Smooth muscle cell (in vitro differentiated cells): ENCODE results near the gene TKTL1. TPM values are rescaled to one million over a fixed set of nuclear protein-coding genes. Genes with fewer than 3 reads are reported as not detected.

ENCODE experiments used
- DNase-seq: peaks from one replicate; lab custom pipeline; 2025; ENCODE audit not compliant: unreplicated experiment; lab: John Stamatoyannopoulos, UW
- H2AFZ ChIP-seq: fragments of 200-600 bp; sonication (generic); 2 replicates; pipeline ENCODE4 v1.6.0; 2016; ENCODE audit warnings: antibody characterized with exemption, low read depth, mild to moderate bottlenecking
- H3F3A ChIP-seq: fragments of 200-600 bp; sonication (generic); 2 replicates; pipeline ENCODE4 v1.6.0; 2017; ENCODE audit warnings: antibody characterized with exemption, low read depth
- H3K27ac ChIP-seq: fragments of 200-600 bp; sonication (generic); 2 replicates; pipeline ENCODE4 v1.5.1; 2016; ENCODE audit warnings: low read depth, mild to moderate bottlenecking
- H3K27me3 ChIP-seq: fragments of 200-600 bp; sonication (generic); 2 replicates; pipeline ENCODE4 v1.6.1; 2016; ENCODE audit warnings: low read depth, mild to moderate bottlenecking
- H3K36me3 ChIP-seq: fragments of 200-600 bp; sonication (generic); 2 replicates; pipeline ENCODE4 v1.5.1; 2016; ENCODE audit warnings: low read depth
- H3K4me1 ChIP-seq: fragments of 200-600 bp; sonication (generic); 2 replicates; pipeline ENCODE4 v1.5.1; 2016; ENCODE audit warnings: low read depth
- H3K4me2 ChIP-seq: fragments of 200-600 bp; sonication (generic); 2 replicates; pipeline ENCODE4 v1.6.0; 2016; ENCODE audit warnings: mild to moderate bottlenecking
- H3K4me3 ChIP-seq: fragments of 200-600 bp; sonication (generic); 2 replicates; pipeline ENCODE4 v1.5.1; 2016; ENCODE audit warnings: mild to moderate bottlenecking
- H3K79me2 ChIP-seq: fragments of 200-600 bp; sonication (generic); 2 replicates; pipeline ENCODE4 v1.6.0; 2016; ENCODE audit warnings: low read depth, mild to moderate bottlenecking
- H3K9ac ChIP-seq: fragments of 200-600 bp; sonication (generic); 2 replicates; pipeline ENCODE4 v1.6.0; 2016; ENCODE audit warnings: low read depth
- H3K9me3 ChIP-seq: fragments of 200-600 bp; sonication (generic); replicated peaks from 2 replicates; pipeline ENCODE4 v1.5.1; 2016; ENCODE audit warnings: low read depth
- H4K20me1 ChIP-seq: fragments of 200-600 bp; sonication (generic); 2 replicates; pipeline ENCODE4 v1.6.0; 2016; ENCODE audit warnings: low read depth
- WGBS: methylation state at CpG from one replicate; pipeline ENCODE4 v1.1.7; 2016; ENCODE audit warnings: low lambda C conversion rate; 5-methylcytosine and 5-hydroxymethylcytosine counted together
- polyA plus RNA-seq: library from polyadenylated mRNA; unstranded; fragments of >200 nt; fragmentation: Nextera tagmentation; extraction: Ambion mirVana; gene quantifications from 2 replicates; pipeline ENCODE4 v1.2.1, GENCODE V29; 2016
- total RNA-seq: library from RNA; depleted of rRNA; stranded (reverse); fragments of >200 nt; gene quantifications from 2 replicates; pipeline ENCODE4 v1.2.3, GENCODE V29; 2014
- TF ChIP-seq, protein P1 (sequence below): fragments of 200-600 bp; sonication (generic); IDR thresholded peaks from 2 replicates; pipeline ENCODE4 v1.5.1; 2017; ENCODE audit warnings: borderline replicate concordance, mild to moderate bottlenecking, antibody characterized with exemption; ENCODE audit not compliant: insufficient read depth, poor library complexity, severe bottlenecking

TKTL1 gene
- total and polyA plus RNA-seq, 2 experiments from 2014 or later, result not detected

DNA sequence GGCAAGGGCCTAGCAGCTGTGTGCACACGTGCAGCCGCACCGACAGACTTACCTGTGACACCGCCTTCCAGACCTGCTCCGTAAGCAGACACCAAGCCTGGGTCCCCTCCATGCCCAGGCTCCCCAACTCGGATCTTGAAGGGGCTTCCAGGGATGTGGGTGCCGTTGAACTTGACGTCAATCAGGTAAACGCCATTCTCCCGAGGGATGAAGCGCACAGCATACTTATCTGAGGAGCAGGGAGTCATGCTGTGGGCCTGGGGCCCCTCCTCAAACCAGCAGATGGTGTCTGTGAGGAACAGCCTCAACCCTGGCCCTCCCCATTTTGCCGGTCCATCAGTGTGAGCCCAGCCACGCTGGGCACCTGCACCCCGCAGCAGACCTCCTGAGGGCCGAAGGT lies 54.4 kb downstream of the TKTL1 start:
- Histone ChIP-seq H3K9ac (no peak overlapping the region), H3F3A (no peaks in the 10 kb centered on the region), H3K27ac (no peak overlapping the region), H3K79me2 (no peaks in the 10 kb centered on the region), H3K4me3 (no peak overlapping the region), H3K36me3 (no peaks in the 10 kb centered on the region), H3K4me2 (no peak overlapping the region), H3K27me3 (no peaks in the 10 kb centered on the region), H4K20me1 (peaks cover 79% of the 10 kb centered on the region), H3K9me3 (no peaks in the 10 kb centered on the region), H3K4me1 (no peaks in the 10 kb centered on the region), H2AFZ (no peak overlapping the region)
- TF ChIP-seq, protein P1, sequence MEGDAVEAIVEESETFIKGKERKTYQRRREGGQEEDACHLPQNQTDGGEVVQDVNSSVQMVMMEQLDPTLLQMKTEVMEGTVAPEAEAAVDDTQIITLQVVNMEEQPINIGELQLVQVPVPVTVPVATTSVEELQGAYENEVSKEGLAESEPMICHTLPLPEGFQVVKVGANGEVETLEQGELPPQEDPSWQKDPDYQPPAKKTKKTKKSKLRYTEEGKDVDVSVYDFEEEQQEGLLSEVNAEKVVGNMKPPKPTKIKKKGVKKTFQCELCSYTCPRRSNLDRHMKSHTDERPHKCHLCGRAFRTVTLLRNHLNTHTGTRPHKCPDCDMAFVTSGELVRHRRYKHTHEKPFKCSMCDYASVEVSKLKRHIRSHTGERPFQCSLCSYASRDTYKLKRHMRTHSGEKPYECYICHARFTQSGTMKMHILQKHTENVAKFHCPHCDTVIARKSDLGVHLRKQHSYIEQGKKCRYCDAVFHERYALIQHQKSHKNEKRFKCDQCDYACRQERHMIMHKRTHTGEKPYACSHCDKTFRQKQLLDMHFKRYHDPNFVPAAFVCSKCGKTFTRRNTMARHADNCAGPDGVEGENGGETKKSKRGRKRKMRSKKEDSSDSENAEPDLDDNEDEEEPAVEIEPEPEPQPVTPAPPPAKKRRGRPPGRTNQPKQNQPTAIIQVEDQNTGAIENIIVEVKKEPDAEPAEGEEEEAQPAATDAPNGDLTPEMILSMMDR, result no peak
- 91% methylated on average over 15 of the region's 15 CpGs for WGBS
- no peak for DNase-seq

DNA sequence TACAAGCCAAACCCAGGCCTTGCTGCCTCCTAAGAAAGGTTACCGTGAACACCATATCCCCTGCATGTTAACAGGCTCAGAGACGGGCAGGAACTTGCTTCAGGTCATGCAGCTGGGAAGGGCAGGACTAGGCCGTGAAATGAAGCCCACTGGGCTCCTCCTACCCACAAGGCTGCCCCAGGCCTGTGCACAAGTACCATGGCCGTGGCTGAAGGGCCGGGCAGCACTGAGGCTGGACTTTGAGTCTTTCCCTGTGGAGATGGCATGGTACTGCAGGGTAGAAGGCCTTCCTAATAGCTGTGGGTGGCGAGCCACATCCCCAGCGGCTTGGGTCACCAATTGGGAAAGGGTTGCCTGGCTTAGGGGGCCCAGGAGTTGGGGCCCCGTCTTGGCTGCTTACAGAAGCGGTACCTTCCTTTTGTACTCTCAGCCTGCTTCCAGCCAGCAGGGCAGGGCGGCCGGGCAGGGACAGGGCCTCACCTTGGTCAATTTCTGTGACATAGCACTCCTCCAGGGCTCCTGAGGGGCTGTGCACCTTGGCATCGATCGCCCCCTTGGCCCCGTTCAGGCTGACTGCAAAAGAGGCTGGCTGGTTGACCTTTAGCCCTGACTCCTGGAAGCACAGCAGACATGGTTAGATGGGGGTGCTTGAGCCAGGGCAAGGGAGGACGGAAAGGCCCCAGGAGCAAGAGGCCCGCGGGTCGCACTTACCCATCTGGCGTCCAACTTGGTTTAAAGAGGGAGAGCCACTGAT lies 55.0 kb downstream of the TKTL1 start:
- Histone ChIP-seq H2AFZ (no peak overlapping the region), H3F3A (no peaks in the 10 kb centered on the region), H4K20me1 (peaks cover 86% of the 10 kb centered on the region), H3K4me2 (no peak overlapping the region), H3K9me3 (no peaks in the 10 kb centered on the region), H3K79me2 (no peaks in the 10 kb centered on the region), H3K4me3 (no peak overlapping the region), H3K4me1 (no peaks in the 10 kb centered on the region), H3K27me3 (no peaks in the 10 kb centered on the region), H3K27ac (no peak overlapping the region), H3K36me3 (no peaks in the 10 kb centered on the region), H3K9ac (no peak overlapping the region)
- WGBS, result 84% methylated on average over 19 of the region's 19 CpGs
- DNase-seq, result no peak
- TF ChIP-seq, protein P1, result no peak

DNA sequence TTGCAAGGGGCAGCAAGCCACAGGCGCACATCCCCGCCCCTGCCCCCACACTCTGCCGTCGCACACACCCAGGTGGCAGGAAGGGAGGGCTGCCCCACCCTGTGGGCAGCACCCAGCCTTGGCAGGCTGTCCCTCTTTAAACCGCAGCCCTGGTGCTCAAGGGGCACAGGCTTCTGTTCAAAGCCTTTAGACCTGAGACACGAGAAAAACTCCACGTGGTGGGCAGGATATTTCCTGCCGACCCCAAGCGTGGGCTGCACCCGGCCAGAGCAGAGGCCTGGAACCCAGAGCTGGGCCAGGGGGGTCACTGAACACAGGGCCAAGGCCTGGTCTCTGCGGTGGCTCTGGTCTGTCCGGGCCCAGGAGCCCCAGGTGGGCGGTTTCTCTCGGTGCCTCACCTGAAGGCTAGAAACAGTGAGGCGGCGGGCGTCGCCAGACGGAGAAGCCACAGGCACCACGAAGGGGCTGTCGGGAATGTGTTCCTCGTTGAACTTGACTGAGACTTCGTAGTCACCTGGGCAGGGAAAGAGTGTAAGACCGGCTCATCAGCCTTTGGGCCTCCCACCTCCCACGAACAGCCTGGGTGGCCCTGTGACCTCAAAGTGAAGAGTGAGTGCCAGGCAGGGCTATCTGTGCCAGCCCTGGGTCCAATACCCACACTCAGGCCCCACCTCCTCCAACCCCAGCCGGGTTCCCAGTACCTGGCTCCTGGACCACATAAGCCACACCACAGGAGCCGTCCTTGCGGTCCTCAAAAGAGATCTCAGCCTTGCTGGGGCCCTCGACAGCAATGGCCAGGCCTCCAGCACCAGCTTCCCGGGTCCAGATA lies 55.8 kb downstream of the TKTL1 start:
- 88% methylated on average over 30 of the region's 30 CpGs for WGBS
- no peak overlapping the region for H3K4me3 ChIP-seq
- no peak overlapping the region for H3K4me2 ChIP-seq
- no peaks in the 10 kb centered on the region for H3F3A ChIP-seq
- H3K27me3 ChIP-seq, result no peaks in the 10 kb centered on the region
- H2AFZ ChIP-seq, result no peak overlapping the region
- TF ChIP-seq, protein P1, result no peak
- H3K4me1 ChIP-seq, result no peaks in the 10 kb centered on the region
- no peak overlapping the region for H3K9ac ChIP-seq
- peaks cover 94% of the 10 kb centered on the region for H4K20me1 ChIP-seq
- no peak overlapping the region for H3K27ac ChIP-seq
- no peaks in the 10 kb centered on the region for H3K36me3 ChIP-seq
- no peak for DNase-seq
- no peaks in the 10 kb centered on the region for H3K79me2 ChIP-seq
- no peaks in the 10 kb centered on the region for H3K9me3 ChIP-seq
